ENCODE results near the gene CALM1.

The CALM1 gene

GRCh38 chr14:90409209-90409730, 12.4 kb downstream of the CALM1 start:
- no peak for DNase-seq (ENCODE audit: low read depth in 2 of 2)

DNA sequence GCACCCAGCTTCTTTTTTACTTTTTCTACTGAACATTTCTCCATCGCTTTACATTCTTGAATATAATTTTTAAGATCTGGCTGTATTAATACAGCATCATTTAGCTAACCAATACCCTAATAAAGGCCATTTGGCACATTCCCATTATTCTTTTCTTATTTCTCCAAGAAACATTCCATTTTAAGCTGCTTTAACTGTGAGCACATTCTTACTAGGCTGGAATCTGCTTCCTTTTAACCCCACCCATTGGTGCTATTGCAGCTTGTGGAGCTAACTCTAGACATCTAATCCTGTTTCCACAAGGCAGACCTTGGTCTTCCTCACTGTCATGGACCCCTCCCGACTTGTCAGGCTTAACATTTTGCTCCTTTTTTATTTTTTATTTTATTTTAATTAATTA, 15.2 kb downstream of the CALM1 start:
- no peak for DNase-seq (ENCODE audit: low read depth in 2 of 2)

GRCh38 chr14:90416720-90417119, 19.9 kb downstream of the CALM1 start:
- DNase-seq (ENCODE audit: low read depth in 2 of 2) = no peak

DNA sequence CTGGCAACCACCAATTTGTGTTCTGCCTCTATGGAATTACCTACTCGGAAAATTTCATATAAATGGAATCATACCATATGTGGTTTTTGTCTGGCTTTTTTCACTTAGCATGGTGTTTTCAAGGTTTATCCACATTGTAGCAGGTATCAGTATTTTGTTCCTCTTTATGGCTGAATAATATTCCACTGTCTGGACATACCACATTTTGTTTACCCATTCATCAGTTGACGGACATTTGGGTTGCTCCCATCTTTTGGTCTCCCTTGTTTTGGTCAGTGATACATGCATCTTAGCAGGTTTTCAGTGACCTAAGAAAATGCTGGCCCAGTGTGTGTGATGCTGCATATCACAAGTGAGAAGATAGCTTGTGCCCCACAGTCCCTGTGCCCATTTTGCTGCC, 21.2 kb downstream of the CALM1 start:
- DNase-seq (ENCODE audit: low read depth in 2 of 2) = no peak

- DNase-seq (ENCODE audit: low read depth in 2 of 2) = no peak
Observed at GRCh38 chr14:90419200-90419599, 22.4 kb downstream of the CALM1 start.

GRCh38 chr14:90421001-90421631, 24.3 kb downstream of the CALM1 start:
- no peak for DNase-seq (ENCODE audit: low read depth in 2 of 2)

DNA sequence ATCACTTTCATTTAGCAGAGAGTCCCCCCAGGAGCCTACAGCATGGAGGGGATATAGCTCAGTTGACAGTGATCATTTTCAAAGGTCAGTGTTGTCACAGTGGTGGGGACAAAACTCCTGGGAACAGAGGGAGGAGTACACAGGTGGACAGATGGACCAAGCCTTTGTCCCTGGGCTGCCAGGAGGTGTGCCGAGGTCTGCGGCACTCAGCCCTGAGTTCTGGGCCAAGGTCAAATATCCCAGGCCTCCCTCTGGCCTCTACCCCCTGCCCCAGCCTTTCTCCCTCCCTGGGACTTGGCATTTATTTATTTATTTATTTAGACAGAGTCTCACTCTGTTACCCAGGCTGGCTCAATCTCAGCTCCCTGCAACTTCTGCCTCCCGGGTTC, 24.8 kb downstream of the CALM1 start:
- DNase-seq (ENCODE audit: low read depth in 2 of 2) = no peak

DNA sequence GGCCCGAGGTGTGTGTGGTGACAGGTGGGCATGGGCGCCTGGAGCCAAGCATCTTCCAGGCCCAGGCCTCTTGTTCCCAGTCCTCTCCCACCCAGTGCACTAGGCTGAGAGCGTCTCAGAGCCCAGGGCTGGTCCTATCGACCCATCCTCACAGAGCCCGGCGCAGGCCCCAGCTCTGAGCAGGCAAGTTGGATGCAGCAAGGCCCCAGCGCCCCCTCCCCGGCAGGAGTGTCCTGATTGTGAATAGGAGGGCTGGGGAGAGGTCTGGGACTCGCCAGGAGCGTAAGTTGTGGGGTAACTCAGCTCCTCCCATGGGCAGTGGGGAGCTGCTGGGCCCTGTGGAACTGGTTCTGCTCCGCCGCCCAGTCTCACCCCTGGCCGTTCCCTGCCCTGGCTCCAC, 26.3 kb downstream of the CALM1 start:
- DNase-seq (ENCODE audit: low read depth in 2 of 2) = no peak

- DNase-seq (ENCODE audit: low read depth in 2 of 2) = no peak
Observed at GRCh38 chr14:90424075-90424474, 27.2 kb downstream of the CALM1 start.

DNA sequence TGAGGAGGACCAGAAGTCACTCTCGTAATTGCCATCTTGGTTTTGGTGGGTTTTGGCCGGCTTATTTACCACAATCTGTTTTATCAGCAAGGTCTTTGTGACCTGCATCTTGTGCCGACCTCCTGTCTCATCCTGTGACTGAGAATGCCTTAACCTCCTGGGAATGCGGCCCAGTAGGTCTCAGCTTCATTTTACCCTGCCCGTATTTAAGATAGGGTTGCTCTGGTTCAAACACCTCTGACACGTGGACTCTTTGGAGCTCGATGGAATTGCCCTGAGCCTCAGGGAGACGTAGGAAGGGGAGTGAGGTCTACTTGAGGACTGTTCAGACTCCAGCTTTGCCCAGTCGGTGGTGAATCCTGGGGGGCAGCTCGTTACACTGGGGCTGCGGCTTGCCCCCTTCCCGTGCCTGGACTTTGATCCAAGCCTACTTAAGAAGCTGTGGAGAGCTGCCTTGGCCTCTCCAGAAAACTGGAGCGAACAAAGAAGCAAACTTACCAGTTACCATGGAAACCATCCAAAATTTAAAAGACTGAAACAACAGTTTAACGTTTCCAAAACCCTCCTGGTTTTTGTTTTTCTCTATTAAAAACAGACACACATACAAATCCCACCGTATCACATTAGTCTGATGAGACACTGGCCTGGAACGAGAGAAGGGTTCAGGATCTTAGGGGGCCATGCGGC, 28.0 kb downstream of the CALM1 start:
- DNase-seq (ENCODE audit: low read depth in 2 of 2) = no peak

- DNase-seq (ENCODE audit: low read depth in 2 of 2) = no peak
Observed at GRCh38 chr14:90425373-90425879, 28.6 kb downstream of the CALM1 start.

DNA sequence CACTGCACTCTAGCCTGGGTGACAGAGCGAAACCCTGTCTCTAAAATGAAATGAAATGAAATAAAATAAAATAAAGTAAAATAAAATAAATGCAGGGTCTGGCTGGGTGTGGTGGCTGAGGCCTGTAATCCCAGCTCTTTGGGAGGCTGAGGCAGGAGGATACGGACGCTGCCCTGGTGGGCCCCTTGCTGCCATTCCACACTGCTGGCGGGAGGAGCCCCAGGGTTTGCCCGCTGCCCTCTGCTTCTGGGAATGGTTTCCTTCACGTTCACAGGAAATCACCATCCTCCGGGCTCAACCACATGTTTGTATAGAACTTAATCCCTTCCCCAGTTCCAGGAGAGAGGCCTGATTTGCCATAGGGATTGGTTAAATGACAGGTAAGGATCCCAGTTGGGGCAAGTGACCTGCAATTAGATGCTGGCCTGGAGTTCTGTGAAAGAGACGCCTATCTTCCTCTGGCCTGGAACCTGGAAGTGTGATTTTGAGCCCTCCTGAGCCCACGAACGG, 29.3 kb downstream of the CALM1 start:
- no peak for DNase-seq (ENCODE audit: low read depth in 2 of 2)

DNA sequence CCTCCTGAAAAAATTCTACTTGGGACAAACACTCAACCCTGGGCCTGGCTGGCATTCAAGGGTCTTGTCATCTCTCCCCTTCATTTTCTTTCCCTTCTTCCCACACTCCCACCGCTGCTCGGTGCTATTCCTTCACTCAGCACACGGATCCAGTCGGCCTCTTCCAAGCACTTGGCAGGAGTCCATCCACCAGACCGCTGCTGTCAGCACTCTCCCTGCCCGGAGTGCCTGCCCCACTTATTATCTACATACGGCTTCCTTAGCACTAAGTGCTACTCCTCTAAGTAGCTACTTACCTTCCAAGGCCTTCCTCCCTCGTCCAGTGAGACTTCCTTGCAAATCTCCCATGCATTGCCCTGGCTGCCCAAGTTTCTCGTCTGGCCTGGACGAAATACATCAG, 29.8 kb downstream of the CALM1 start:
- no peak for DNase-seq (ENCODE audit: low read depth in 2 of 2)

DNA sequence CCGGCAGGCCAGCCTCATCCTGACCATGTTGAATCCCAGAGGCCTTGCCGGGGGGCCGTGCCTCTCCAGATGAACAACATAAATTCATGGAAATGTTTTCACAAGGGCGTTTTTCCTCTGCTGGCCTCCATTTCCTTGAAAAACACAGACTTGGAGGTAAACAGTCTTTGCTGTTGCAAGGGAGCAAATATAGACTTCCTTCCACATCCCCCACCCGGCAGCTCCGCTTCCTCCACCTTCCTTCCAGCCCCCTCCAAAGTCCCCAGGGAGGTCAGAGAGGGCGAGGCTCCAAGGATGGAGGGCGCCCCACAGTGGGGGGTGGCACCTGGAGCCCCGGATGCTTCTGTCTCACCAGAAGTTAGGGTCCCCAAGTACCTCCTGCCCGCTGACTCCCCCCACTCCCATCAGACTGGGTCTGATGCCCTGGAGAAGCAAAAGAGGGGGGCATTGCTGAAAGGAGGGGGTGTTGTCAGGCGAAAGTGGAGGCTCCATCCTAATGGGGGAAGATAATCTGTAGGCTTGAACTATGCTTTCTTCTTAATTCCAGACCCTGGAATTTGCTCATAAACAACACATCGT, 31.1 kb downstream of the CALM1 start:
- no peak for DNase-seq (ENCODE audit: low read depth in 2 of 2)

DNA sequence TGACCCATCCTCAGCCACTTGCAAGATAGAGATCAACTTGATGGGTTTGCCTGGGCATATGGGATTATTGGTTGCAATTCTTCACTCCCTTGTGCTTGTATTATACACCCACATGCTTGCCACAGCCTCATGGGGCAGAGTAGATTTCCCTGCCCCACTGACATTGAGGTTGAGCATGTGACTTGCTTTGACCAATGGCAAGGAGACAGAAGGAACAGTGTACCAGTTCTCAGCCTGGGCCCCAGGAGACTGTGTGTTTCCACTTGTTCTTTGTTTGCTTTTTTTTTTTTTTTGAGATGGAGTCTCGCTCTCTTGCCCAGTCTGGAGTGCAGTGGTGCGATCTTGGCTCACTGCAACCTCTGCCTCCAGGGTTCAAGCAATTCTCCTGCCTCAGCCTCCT, 31.8 kb downstream of the CALM1 start:
- DNase-seq (ENCODE audit: low read depth in 2 of 2) = no peak

DNA sequence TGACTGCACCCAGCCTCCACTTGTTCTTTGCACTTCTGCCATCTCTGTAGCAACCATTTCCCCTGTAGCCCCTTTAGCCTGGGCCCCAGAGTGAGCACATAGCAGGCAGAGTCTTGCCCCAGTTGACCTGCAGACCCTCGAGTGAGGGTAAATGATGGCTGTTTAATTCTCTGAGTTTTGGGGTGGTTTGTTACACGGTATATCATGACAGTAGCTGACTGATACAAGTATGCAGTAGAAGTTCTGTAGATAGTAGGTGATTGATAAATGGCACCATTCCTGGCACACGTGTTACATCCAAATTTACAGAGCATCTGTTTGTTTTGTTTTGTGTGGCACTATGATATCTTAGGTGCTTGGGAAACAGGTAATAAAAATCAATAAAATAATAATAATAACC, 32.4 kb downstream of the CALM1 start:
- no peak for DNase-seq (ENCODE audit: low read depth in 2 of 2)

GRCh38 chr14:90429754-90430153, 32.9 kb downstream of the CALM1 start:
- no peak for DNase-seq (ENCODE audit: low read depth in 2 of 2)

DNA sequence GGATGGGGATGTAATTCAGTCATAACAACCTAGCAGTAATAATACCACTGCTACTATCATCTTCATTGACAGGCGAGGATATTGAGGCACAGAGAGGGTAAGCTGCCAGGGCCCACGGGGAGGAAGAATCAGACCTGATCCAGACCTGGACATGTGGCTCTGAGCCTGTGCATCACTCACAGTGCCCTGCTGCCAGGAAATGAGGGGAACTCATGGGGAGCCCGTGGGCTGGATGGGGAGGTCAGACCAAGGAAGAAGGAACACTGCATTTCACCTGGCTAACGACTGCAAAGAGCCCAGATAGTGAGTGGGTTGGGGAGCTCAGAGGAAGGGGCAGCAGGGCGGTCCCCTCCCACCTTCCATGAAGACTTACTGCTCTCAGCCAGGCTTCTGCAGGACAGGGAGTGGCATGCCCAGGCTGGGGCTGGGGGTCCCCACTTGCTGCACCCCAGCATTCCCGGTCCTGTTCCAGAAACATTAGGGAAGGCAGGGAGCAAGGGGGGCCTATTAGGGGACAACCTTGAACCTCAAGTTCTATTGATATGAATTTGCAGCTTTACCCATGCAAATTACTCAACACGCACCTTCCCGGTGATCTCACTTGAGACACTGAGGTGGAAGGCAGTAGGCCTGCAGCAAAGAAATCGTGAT, 37.7 kb downstream of the CALM1 start:
- DNase-seq (ENCODE audit: low read depth in 2 of 2) = no peak

DNA sequence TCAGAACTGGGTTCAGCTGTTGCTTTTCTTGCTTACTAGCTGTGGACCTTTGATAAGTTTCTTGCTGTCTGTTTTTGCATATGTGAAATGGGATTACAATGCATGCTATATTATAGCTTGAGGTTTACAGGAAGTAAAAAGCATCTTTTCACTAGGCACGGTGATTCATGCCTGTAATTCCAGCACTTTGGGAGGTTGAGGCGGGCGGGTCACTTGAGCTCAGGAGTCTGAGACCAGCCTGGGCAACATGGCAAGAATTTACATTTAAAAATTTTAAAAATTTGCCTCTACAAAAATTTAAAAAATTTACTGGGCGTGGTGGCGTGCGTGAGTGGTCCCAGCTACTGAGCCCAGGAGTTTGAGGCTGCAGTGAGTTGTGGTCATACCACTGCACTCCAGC, 42.0 kb downstream of the CALM1 start:
- no peak for DNase-seq (ENCODE audit: low read depth in 2 of 2)

GRCh38 chr14:90440021-90440451, 43.2 kb downstream of the CALM1 start:
- DNase-seq (ENCODE audit: low read depth in 2 of 2) = no peak

DNA sequence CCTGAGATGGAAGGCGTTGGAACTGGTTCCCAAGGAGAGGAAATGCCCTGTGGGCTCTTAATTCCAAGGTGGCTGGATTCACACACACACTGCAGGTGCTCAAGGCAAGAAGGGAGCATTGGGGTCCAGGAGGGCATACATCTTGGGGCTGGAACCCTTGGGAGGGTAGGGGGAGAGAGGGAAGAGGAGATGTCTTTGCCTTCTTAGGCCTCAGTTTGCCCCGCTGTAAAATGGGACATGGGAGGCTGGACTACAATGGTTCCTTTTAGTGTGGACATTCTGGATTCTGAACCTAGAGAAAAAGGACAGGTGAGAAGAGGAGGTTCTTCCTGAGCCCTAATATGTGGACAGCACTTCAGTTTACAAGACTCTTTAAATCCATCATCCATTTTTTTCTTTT, 43.8 kb downstream of the CALM1 start:
- no peak for DNase-seq (ENCODE audit: low read depth in 2 of 2)

GRCh38 chr14:90442388-90442787, 45.6 kb downstream of the CALM1 start:
- no peak for DNase-seq (ENCODE audit: low read depth in 2 of 2)
